HepG2 (cell line): ENCODE results near the gene ZNF318. TPM values are rescaled to one million over a fixed set of nuclear protein-coding genes. Genes with fewer than 3 reads are reported as not detected.

ENCODE experiments used
- ELF3 ChIP-seq: IDR thresholded peaks from 2 replicates; pipeline ENCODE4 v1.6.1; 2016; ENCODE audit warnings: missing genetic modification reagents, missing compliant biosample characterization
- HNRNPH1 ChIP-seq: fragments of 200-400 bp; formaldehyde crosslinking; optimal IDR thresholded peaks from 2 replicates; pipeline ENCODE3; 2017; ENCODE audit warnings: mild to moderate bottlenecking, low read depth, low read length
- PRPF4 ChIP-seq: fragments of 200-400 bp; formaldehyde crosslinking; IDR thresholded peaks from 2 replicates; pipeline ENCODE4 v1.6.1; 2016; ENCODE audit warnings: low read length, low read depth; ENCODE audit not compliant: poor library complexity, severe bottlenecking
- RBAK ChIP-seq: sonication (generic); formaldehyde crosslinking; IDR thresholded peaks from 2 replicates; pipeline ENCODE4 v1.5.1; 2020; ENCODE audit warnings: mild to moderate bottlenecking, missing genetic modification reagents
- RXRB ChIP-seq: IDR thresholded peaks from 2 replicates; pipeline ENCODE4 v1.6.1; 2016; ENCODE audit warnings: borderline replicate concordance, missing genetic modification reagents, missing compliant biosample characterization
- SRF ChIP-seq: IDR thresholded peaks from 2 replicates; pipeline ENCODE4 v1.6.1; 2011; ENCODE audit warnings: mild to moderate bottlenecking, low read depth, low read length, moderate library complexity
- ZNF331 ChIP-seq: sonication (generic); formaldehyde crosslinking; IDR thresholded peaks from 2 replicates; pipeline ENCODE4 v1.4.0; 2020; ENCODE audit warnings: missing genetic modification reagents
- ZNF335 ChIP-seq: sonication (generic); formaldehyde crosslinking; IDR thresholded peaks from 2 replicates; pipeline ENCODE4 v1.4.0; 2020; ENCODE audit warnings: missing genetic modification reagents
- ZNF549 ChIP-seq: sonication (generic); formaldehyde crosslinking; IDR thresholded peaks from 2 replicates; pipeline ENCODE4 v1.5.0; 2020; ENCODE audit warnings: missing genetic modification reagents
- ZNF577 ChIP-seq: sonication (generic); formaldehyde crosslinking; IDR thresholded peaks from 2 replicates; pipeline ENCODE4 v1.4.0; 2020; ENCODE audit warnings: mild to moderate bottlenecking, low read depth, missing genetic modification reagents, borderline replicate concordance
- polyA plus RNA-seq, 8 experiments: library from polyadenylated mRNA; depleted of rRNA in 3 of 8; stranded (reverse) in 7 of 8; unstranded in 1 of 8; fragments of >200 nt; fragmentation: Illumina TruSeq in 4 of 8; extraction: Trizol in 4 of 8; gene quantifications; 2 replicates each; pipeline versions ENCODE4 v1.2.1 to v1.2.3, GENCODE V29; 2011 to 2016; ENCODE audit warnings: low read depth in 4 of 8, missing spikeins in 1 of 8, mixed read lengths in 1 of 8; ENCODE audit not compliant: insufficient read depth in 1 of 8
- total RNA-seq, 5 experiments: library from RNA; depleted of rRNA; stranded (reverse); fragments of >200 nt; fragmentation: Illumina TruSeq; extraction: Trizol; gene quantifications; 2 replicates each; pipeline ENCODE4 v1.2.3, GENCODE V29; 2016; ENCODE audit warnings: low read depth in 1 of 5
- TF ChIP-seq, protein P1 (sequence below): IDR thresholded peaks from 2 replicates; pipeline ENCODE4 v1.6.1; 2016; ENCODE audit warnings: missing compliant biosample characterization, missing genetic modification reagents, borderline replicate concordance
- TF ChIP-seq, protein P2 (sequence below): sonication (generic); formaldehyde crosslinking; IDR thresholded peaks from 2 replicates; pipeline ENCODE4 v1.4.0; 2020; ENCODE audit warnings: missing genetic modification reagents, mild to moderate bottlenecking, borderline replicate concordance
- TF ChIP-seq, protein P3 (sequence below): sonication (generic); formaldehyde crosslinking; IDR thresholded peaks from 2 replicates; pipeline ENCODE4 v1.9.0; 2021; ENCODE audit warnings: mild to moderate bottlenecking, missing genetic modification reagents
- TF ChIP-seq, protein P4 (sequence below): sonication (generic); formaldehyde crosslinking; IDR thresholded peaks from 2 replicates; pipeline ENCODE4 v1.4.0; 2020; ENCODE audit warnings: mild to moderate bottlenecking, missing genetic modification reagents
- TF ChIP-seq, protein P5 (sequence below): IDR thresholded peaks from 2 replicates; pipeline ENCODE4 v1.6.1; 2016; ENCODE audit warnings: mild to moderate bottlenecking, missing biosample characterization, missing genetic modification reagents

Gene ZNF318
- total and polyA plus RNA-seq, 2 of the 13 experiments (the other 11 are each of a cell fraction or from before 2014, with no cell fraction given), result 13.0 to 14.5 TPM

DNA sequence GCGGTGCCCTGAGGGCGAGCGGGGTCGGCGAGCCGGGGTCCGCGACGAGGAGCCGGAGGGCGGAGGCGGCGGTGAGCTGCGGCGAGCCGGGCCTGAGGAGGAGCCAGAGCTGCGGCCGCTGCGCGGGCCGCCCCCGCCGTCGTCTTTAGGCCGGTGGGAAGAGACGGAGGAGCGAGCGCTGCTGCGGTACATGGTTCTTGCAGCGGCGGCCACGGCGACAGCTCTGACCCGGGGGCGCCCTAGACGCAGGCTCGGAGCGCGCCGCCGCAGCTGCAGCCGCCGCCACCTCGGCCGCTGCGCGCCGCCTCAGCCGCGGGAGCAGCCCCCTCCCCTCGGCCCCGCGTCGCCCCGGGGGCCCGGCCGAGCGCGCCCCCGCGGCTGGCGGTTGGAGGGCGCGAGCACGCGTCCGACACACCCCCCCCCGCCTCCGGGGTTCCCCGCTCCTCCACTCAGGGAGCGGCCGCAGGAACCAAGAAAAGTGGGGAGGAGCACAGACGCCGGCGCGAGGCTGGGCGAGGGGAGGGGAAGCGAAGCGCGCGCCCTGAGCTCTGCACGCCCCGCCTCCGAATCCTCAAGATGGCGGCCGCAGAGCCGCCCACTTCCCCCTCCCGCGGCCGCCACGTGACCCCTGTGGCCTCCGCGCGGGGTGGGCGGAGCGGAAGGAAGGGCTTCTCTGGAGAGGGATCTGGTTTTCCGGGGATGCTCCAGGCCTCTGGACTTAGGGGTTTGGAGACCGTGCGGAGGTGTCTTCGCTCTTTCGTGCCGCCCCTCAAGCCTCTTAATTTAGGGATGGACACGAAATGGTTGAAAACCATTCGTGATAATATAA lies at the start of gene ZNF318 (continued):
- no peak for TF ChIP-seq SRF
- TF ChIP-seq, protein P1, sequence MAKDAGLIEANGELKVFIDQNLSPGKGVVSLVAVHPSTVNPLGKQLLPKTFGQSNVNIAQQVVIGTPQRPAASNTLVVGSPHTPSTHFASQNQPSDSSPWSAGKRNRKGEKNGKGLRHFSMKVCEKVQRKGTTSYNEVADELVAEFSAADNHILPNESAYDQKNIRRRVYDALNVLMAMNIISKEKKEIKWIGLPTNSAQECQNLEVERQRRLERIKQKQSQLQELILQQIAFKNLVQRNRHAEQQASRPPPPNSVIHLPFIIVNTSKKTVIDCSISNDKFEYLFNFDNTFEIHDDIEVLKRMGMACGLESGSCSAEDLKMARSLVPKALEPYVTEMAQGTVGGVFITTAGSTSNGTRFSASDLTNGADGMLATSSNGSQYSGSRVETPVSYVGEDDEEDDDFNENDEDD, result peak; percentile 67; the same call in 1 of the 2 replicates
- no peak for TF ChIP-seq HNRNPH1
- peak; percentile 73; the same call in 1 of the 2 replicates for TF ChIP-seq ZNF331 (CRISPR knock-in tag)
- TF ChIP-seq ZNF549 (CRISPR knock-in tag), result no peak
- TF ChIP-seq RXRB (CRISPR knock-in tag), result peak; percentile 42; the same call in 1 of the 2 replicates
- TF ChIP-seq PRPF4, result peak; percentile 75
- TF ChIP-seq ZNF335, result no peak
- TF ChIP-seq, protein P2, sequence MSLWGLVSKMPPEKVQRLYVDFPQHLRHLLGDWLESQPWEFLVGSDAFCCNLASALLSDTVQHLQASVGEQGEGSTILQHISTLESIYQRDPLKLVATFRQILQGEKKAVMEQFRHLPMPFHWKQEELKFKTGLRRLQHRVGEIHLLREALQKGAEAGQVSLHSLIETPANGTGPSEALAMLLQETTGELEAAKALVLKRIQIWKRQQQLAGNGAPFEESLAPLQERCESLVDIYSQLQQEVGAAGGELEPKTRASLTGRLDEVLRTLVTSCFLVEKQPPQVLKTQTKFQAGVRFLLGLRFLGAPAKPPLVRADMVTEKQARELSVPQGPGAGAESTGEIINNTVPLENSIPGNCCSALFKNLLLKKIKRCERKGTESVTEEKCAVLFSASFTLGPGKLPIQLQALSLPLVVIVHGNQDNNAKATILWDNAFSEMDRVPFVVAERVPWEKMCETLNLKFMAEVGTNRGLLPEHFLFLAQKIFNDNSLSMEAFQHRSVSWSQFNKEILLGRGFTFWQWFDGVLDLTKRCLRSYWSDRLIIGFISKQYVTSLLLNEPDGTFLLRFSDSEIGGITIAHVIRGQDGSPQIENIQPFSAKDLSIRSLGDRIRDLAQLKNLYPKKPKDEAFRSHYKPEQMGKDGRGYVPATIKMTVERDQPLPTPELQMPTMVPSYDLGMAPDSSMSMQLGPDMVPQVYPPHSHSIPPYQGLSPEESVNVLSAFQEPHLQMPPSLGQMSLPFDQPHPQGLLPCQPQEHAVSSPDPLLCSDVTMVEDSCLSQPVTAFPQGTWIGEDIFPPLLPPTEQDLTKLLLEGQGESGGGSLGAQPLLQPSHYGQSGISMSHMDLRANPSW, result 0 out of 2 replicates have a peak, but pooled peaks have one; percentile 32
- TF ChIP-seq, protein P3, sequence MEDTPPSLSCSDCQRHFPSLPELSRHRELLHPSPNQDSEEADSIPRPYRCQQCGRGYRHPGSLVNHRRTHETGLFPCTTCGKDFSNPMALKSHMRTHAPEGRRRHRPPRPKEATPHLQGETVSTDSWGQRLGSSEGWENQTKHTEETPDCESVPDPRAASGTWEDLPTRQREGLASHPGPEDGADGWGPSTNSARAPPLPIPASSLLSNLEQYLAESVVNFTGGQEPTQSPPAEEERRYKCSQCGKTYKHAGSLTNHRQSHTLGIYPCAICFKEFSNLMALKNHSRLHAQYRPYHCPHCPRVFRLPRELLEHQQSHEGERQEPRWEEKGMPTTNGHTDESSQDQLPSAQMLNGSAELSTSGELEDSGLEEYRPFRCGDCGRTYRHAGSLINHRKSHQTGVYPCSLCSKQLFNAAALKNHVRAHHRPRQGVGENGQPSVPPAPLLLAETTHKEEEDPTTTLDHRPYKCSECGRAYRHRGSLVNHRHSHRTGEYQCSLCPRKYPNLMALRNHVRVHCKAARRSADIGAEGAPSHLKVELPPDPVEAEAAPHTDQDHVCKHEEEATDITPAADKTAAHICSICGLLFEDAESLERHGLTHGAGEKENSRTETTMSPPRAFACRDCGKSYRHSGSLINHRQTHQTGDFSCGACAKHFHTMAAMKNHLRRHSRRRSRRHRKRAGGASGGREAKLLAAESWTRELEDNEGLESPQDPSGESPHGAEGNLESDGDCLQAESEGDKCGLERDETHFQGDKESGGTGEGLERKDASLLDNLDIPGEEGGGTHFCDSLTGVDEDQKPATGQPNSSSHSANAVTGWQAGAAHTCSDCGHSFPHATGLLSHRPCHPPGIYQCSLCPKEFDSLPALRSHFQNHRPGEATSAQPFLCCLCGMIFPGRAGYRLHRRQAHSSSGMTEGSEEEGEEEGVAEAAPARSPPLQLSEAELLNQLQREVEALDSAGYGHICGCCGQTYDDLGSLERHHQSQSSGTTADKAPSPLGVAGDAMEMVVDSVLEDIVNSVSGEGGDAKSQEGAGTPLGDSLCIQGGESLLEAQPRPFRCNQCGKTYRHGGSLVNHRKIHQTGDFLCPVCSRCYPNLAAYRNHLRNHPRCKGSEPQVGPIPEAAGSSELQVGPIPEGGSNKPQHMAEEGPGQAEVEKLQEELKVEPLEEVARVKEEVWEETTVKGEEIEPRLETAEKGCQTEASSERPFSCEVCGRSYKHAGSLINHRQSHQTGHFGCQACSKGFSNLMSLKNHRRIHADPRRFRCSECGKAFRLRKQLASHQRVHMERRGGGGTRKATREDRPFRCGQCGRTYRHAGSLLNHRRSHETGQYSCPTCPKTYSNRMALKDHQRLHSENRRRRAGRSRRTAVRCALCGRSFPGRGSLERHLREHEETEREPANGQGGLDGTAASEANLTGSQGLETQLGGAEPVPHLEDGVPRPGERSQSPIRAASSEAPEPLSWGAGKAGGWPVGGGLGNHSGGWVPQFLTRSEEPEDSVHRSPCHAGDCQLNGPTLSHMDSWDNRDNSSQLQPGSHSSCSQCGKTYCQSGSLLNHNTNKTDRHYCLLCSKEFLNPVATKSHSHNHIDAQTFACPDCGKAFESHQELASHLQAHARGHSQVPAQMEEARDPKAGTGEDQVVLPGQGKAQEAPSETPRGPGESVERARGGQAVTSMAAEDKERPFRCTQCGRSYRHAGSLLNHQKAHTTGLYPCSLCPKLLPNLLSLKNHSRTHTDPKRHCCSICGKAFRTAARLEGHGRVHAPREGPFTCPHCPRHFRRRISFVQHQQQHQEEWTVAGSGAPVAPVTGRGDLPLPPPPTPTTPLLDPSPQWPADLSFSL (CRISPR knock-in tag), result no peak
- TF ChIP-seq RBAK (CRISPR knock-in tag), result no peak
- TF ChIP-seq, protein P4, sequence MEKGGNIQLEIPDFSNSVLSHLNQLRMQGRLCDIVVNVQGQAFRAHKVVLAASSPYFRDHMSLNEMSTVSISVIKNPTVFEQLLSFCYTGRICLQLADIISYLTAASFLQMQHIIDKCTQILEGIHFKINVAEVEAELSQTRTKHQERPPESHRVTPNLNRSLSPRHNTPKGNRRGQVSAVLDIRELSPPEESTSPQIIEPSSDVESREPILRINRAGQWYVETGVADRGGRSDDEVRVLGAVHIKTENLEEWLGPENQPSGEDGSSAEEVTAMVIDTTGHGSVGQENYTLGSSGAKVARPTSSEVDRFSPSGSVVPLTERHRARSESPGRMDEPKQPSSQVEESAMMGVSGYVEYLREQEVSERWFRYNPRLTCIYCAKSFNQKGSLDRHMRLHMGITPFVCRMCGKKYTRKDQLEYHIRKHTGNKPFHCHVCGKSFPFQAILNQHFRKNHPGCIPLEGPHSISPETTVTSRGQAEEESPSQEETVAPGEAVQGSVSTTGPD, result no peak
- TF ChIP-seq ELF3 (CRISPR knock-in tag), result peak; percentile 84
- TF ChIP-seq ZNF577 (CRISPR knock-in tag), result no peak
- TF ChIP-seq, protein P5, sequence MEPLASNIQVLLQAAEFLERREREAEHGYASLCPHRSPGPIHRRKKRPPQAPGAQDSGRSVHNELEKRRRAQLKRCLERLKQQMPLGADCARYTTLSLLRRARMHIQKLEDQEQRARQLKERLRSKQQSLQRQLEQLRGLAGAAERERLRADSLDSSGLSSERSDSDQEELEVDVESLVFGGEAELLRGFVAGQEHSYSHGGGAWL (CRISPR knock-in tag), result peak; percentile 84
